Stimulated activated CD8-positive, alpha-beta memory T cell treated with anti-CD3 and anti-CD28 coated beads, Interleukin-4, amount 100 ng/mL, for 1 hour (primary cell): ENCODE data around the gene VIL1.

Source experiments
- DNase-seq, 2 donors: peaks; one replicate each; pipeline ENCODE4 v3.0.0-alpha.2; 2020; ENCODE audit warnings: low read depth in 2 of 2, low spot score in 1 of 2

The VIL1 gene

DNA sequence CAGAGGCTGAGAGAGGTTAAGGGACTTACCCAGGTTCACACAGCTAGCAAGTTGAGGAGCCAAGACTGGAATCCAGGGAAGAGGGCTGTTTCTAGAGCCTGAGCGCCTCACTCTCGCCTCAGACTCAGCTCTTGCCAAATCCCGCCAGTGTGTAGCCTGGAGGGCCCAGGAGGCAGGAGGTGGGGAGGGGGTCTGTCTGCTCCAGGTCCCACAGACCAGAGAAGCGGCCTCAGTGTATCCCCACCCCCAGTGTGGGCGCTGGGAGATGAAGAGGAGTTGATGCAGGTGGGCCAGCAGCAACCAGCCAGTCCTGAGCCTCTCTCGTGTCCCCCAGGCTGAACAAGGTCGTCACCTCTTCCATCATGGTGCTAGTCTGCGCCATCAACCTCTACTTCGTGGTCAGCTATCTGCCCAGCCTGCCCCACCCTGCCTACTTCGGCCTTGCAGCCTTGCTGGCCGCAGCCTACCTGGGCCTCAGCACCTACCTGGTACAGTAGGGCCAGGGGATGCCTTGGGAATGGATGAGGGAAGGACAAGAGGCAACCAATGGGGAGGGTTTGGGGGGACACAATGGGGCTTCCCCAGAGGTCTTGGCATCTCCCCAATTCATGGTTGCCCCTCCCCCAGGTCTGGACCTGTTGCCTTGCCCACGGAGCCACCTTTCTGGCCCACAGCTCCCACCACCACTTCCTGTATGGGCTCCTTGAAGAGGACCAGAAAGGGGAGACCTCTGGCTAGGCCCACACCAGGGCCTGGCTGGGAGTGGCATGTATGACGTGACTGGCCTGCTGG, 24.4 kb upstream of the VIL1 start:
- DNase-seq = no peak

DNA sequence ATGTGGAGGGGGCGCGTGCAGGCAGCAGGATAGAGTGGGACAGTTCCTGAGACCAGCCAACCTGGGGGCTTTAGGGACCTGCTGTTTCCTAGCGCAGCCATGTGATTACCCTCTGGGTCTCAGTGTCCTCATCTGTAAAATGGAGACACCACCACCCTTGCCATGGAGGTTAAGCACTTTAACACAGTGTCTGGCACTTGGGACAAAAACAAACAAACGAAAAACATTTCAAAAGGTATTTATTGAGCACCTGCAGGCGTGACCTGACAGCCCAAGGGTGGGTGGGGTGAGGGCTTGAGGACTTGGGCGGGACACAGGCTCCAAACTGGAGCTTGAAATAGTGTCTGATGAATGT, 23.9 kb upstream of the VIL1 start:
- DNase-seq = no peak

DNA sequence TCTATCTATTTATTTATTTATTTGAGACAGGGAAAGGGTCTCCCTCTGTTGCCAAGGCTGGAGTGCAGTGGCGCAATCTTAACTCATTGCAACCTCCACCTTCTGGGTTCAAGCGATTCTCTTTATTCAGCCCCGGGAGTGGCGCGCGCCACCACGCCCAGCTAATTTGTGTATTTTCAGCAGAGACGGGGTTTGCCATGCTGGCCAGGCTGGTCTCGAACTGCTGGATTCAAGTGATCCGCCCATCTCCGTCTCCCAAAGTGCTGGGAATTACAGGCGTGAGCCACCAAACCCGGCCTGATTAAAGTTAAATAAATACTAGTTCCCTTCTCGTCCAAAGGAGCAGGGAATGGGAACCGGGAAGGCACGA, 23.5 kb upstream of the VIL1 start:
- no peak for DNase-seq

DNA sequence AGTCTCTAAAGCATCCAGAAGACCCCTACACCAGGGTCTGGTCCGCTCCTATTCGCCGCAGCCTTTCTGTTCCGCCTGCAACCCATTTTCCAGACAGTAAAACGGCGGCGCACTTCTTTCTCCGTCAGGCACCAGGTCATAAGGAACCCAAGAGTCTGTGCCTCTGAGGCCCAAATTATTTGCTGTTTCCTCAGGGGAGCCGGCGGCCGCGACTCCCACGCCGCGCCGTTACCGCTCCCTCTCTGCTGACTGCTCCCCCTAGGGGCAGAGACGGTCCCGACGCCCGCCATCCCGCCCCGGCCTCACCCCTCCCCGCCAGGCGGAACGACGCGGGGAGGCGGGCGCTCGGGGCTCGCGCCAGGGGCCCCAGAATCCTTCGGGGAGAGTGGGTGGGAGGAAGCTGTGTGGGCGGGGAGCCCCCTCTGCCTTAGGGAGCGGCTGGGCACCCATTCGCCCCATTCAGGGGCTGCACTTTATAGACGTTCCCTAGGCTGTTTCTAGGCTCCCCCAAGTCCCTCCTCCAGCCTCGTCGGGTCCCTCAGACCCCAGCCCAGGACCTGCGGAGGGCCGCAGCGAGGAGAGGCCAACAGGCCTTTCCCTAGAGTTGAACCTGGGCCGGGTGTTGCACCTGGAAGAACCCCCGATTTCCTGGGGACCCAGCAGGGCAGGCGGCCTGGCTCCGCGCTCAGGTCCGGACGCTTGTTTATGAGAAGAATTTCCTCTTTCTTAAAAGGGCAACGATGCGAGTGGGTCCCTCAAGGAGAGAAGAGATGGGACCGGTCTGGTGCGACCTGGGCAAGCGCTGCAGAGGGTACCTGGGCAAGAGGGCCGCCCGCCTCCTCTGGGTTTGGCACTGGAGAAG, 22.9 kb upstream of the VIL1 start:
- peak; percentile 76 to 87 for DNase-seq

DNA sequence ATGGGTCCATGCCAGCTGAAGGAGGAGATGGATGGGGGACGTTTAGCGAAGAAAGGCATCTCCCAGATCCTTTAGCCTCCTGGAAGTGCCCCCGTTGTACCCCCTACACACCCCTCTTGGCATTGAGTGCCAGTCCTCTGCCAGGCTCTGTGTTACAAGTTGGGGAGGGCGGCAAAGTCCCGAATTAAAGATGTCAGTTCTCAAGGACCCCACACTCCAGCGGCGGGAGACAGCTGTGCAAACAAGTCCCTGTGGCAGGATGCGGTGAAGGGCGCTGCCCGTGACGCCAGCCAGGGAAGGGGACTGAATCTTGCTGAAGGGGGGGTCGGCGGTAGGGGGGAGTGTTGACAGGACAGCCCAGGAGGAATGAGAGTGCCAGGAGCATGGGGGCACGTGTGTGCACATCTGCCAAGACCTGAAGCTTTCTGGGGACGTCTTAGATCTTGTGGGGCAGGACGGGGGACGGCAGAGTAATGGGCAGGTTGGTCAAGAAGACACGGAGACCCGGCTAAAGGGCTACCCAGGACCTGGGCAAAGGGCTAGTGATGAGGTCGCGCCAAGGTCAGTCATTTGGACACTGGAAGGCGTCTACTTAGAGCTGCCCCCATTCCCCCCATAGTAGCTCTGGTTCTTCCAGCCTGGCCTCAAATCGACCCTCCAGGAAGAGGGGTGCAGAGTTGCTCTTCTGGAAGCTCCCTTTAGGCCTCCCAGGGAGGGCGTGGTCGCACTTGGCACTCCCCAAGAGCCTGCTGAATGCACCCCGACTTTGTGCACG, 22.0 kb upstream of the VIL1 start:
- DNase-seq = peak; percentile 52

DNA sequence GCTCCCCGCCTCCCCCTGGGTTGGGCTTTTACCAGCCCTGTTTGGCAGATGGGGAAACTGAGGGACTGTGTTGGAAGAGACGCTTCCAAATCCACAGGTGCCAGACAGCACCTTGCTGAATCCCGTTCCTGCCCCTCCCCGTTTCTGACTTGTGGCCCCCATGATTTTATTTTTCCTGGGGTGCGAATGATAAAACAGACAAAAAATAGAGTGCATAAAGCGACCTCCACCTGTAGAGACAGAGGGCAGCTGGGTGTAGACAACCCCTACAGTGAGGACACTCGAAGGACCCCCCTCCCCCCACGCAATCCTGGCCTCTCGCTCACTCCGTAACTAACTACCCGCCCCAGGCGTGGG, 21.5 kb upstream of the VIL1 start:
- DNase-seq = no peak

DNA sequence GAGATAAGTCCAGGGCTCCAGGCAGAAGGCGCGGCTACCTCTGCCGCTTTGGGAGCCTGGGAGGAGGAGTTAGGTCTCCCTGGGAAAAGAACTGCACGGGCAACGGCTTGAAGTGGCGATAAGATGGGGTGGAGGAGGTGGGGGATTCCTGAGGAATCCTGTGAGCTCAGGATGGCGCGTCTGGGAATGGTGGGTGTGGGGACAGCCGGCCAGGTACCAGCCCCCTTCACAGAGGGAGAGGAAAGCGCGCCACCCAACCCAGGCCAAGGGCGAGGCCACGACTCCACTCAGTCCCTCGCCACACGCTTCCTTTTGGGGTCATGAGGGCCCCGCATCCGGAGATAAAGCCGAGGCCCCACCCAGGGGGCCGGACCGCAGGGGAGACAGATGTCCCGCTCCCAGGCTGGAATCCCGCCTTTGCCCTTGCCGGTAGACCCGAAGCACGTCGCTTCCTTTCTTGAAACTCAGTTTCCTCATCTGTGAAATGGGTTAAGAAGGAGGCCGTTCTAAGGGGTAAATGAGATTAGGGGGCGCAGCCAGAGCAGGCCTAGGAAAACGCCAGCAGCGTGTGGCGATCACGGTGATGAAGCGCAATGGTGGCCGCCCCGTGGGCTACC, 21.0 kb upstream of the VIL1 start:
- peak in 1 of 2 donors; percentile 34 for DNase-seq

DNA sequence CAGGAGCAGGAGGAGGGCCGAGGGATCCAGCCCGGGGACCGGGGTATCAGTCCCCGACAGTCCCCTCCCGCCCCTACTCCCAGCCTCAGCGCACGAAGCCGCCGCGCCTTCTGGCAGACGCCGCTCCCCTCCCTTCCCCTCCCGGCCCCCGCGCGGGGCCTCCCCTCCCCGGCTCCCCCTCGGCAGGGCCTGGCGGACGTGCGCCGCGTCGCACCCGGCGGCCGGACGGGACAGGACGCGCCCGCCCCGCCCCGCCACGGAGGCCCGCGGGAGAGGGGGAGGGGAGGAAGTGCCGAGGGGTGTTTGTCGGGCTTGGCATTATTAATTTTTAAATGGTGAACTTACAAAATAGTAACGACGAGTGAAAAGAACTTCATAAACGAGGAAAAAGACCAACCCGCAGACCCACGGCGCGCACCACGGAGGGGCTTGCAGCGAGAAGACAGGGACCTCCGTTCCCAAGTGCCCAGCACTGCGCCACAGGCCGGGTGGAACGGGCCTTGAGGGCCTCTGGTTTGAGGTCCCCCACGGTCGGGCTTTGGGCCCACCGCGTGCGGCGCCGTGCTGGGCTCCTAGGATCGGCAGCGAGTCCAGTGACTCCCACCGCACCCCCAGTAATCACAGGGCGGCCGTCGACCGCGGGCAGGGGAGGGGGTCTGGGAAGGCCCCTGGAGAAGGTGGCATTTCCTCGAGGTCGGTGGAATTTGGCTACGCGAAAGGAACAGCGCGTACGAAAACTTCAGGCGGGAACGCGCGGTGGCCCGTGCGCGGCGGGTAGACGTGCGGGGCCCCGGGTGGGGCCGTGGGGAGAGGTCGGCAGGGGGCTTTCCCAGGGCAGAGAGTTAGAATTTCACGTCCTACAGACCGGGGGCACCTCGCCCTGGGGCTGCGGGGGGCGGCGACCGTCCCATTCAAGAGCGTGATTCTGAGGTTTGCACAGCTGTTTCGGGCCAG, 20.2 kb upstream of the VIL1 start:
- peak; percentile 28 to 34 for DNase-seq

DNA sequence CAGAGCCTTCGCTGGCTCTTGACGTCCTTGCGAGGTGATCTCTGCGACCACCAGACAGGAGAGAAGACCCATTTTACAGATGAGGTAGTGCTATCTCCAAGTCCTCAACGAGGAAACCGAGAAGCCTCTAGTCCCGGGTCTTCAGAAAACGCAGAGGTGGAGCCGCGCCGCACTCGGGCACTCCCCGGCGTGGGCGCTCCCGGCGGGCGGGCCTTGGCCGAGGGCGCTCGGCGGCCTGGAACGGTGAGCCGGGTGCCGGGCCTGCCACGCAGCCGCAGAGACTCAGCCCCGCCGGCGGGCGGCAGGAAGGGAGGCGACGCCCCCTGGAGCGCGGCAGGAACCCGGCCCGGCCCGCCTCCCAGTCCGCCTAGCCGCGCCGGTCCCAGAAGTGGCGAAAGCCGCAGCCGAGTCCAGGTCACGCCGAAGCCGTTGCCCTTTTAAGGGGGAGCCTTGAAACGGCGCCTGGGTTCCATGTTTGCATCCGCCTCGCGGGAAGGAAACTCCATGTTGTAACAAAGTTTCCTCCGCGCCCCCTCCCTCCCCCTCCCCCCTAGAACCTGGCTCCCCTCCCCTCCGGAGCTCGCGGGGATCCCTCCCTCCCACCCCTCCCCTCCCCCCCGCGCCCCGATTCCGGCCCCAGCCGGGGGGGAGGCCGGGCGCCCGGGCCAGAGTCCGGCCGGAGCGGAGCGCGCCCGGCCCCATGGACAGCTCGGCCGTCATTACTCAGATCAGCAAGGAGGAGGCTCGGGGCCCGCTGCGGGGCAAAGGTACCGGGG, 19.3 kb upstream of the VIL1 start, which contains the start of gene CTDSP1:
CTDSP1 (plus strand) TSS at position 478 of the 776 bp plus-strand sequence; CDS start at position 701, 223 bp downstream.
- DNase-seq = peak; percentile 90

DNA sequence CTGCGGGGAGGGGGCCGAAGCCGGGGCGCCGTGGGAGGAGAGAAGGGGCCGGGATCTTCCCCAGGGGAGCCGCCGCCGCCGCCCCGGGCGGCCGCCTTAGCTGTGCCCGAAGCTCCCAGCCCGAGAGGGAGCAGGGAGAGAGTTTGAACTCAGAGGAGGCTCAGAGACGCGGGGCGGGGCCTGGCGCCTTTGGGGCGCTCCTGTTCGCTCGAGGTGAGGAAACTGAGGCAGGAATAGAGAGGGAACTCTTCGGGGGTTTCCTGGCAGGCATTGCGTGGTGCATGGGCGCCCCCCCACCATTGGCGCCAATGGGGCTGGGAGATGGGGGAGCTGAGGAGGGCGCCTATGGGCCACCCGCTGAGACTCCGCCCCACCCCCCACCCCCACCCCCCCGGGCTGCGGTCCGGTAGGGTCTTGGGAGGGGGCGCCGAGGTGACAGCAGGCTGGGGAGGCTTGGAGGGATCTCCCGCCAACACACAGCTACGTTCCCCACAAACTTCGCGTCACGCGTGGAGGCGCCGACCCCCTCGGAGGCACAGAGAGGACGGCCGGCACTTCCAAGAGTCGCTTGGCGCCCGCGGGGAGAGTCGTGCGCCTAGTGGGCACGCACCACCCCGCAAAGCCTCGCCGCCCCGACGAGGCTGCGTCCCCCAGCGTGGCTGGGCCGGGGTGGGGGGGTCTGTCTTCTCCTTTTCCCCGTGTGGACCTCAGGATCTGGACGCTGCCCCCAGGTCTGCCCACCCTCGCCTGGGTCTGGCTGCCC, 18.6 kb upstream of the VIL1 start:
- no peak for DNase-seq

DNA sequence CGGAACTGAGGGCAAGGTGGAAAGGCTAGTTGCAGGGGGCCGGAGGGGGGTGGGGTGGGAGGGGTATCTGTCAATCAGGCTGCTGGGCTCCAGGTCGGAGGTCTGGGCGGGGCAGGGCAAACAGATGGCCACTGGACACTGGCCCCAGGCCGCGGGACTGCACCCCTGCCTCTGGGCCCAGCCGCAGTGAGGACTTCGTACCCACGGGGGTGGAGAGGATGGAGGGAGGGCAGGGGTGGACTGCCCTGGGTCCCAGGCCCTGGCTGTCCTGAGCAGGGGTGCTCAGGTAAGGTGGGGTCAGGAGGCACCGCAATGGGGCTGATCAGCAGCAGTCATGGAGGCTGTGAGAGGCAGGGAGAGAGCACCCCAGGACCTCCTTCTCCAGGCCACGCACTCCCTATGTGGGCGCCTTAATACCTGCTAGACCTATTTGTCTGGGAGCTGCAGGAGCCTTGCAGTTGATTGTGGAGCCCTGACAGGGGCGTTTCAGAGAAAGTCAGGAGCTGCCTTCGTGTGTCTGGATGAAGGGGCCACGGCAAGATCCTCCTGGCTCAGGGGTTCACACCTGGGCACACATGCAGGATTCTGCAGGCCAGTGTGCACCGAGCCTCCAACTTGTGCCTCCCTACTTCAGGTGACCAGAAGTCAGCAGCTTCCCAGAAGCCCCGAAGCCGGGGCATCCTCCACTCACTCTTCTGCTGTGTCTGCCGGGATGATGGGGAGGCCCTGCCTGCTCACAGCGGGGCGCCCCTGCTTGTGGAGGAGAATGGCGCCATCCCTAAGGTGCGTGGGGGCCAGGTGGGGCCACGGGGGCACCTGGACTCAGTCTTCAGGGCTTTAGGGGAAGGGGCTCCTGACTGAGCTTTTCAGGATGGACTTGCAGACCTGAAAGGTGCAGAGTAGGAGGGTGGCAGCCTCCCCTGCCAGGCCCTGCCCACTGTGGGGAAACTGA, 17.7 kb upstream of the VIL1 start:
- no peak for DNase-seq

DNA sequence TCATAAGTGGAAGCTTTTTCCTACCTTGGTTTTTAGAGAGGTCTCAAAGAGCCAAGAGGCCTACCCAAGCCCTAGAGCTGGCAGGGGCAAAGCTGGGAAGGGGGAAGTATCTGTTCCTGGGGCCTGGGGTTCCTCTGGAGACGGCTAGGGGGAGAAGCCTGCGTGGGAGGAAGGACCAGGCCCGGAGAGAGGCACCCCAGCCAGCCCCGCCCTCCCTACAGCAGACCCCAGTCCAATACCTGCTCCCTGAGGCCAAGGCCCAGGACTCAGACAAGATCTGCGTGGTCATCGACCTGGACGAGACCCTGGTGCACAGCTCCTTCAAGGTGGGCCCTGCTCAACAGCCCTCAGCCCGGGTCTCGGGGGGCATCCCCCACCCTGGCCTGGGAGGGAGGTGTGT, 17.0 kb upstream of the VIL1 start:
- DNase-seq = no peak

DNA sequence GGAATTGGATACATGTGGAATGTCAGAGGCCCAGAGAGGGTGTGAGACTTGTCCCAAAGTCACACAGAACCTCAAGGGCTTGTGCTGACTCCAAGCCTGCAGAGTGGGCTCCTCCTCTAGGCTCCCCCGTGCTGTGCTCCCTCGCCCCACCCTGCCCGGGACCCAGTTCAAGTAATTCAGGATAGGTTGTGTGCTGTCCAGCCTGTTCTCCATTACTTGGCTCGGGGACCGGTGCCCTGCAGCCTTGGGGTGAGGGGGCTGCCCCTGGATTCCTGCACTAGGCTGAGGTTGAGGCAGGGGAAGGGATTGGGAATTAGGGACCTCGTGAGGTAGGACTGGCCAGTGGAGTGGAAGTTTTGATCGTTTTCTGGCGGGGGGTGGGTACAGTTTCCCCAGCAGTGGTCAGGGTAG, 16.4 kb upstream of the VIL1 start:
- DNase-seq = no peak

DNA sequence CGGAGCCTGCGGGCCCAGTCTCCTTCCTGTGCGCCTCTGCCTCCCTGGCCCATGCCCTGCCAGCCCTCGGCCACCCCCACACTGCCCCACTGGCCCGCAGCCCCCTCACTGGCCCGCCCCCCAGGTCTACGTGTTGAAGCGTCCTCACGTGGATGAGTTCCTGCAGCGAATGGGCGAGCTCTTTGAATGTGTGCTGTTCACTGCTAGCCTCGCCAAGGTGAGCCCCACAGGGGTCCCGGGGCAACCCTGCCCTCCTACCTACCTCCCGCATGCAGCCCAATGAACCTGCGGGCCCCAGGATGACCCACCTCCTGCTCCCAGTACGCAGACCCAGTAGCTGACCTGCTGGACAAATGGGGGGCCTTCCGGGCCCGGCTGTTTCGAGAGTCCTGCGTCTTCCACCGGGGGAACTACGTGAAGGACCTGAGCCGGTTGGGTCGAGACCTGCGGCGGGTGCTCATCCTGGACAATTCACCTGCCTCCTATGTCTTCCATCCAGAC, 16.0 kb upstream of the VIL1 start:
- DNase-seq = no peak

DNA sequence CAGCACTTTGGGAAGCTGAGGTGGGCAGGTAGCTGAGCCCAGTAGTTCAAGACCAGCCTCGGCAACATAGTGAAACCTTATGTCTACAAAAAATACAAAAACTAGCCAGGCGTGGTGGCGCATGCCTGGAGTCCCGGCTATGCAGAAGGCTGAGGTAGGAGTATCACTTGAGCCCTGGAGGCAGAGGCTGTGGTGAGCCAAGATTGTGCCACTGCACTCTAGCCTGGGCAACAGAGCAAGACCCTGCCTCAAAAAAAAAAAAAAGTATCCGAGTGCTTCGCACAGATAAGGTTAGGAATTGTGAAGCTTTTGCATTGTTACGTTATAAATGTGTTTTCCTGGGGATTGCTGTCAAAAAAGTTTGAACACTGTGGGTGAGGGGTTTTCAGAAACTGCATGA, 15.1 kb upstream of the VIL1 start:
- no peak for DNase-seq

DNA sequence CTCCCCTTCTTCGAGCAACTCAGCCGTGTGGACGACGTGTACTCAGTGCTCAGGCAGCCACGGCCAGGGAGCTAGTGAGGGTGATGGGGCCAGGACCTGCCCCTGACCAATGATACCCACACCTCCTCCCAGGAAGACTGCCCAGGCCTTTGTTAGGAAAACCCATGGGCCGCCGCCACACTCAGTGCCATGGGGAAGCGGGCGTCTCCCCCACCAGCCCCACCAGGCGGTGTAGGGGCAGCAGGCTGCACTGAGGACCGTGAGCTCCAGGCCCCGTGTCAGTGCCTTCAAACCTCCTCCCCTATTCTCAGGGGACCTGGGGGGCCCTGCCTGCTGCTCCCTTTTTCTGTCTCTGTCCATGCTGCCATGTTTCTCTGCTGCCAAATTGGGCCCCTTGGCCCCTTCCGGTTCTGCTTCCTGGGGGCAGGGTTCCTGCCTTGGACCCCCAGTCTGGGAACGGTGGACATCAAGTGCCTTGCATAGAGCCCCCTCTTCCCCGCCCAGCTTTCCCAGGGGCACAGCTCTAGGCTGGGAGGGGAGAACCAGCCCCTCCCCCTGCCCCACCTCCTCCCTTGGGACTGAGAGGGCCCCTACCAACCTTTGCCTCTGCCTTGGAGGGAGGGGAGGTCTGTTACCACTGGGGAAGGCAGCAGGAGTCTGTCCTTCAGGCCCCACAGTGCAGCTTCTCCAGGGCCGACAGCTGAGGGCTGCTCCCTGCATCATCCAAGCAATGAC, 14.4 kb upstream of the VIL1 start:
- no peak for DNase-seq
